GM19239 (cell line): ENCODE results near the gene COPG1.

Source experiments
- DNase-seq: peaks from one replicate; pipeline ENCODE4 v3.0.0; 2011; ENCODE audit warnings: low spot score; ENCODE audit not compliant: insufficient read length
- FAIRE-seq: peaks from 2 replicates; lab custom pipeline; 2011; peaks lifted over from hg19 to GRCh38; lab: Jason Lieb, UNC

Gene COPG1

DNA sequence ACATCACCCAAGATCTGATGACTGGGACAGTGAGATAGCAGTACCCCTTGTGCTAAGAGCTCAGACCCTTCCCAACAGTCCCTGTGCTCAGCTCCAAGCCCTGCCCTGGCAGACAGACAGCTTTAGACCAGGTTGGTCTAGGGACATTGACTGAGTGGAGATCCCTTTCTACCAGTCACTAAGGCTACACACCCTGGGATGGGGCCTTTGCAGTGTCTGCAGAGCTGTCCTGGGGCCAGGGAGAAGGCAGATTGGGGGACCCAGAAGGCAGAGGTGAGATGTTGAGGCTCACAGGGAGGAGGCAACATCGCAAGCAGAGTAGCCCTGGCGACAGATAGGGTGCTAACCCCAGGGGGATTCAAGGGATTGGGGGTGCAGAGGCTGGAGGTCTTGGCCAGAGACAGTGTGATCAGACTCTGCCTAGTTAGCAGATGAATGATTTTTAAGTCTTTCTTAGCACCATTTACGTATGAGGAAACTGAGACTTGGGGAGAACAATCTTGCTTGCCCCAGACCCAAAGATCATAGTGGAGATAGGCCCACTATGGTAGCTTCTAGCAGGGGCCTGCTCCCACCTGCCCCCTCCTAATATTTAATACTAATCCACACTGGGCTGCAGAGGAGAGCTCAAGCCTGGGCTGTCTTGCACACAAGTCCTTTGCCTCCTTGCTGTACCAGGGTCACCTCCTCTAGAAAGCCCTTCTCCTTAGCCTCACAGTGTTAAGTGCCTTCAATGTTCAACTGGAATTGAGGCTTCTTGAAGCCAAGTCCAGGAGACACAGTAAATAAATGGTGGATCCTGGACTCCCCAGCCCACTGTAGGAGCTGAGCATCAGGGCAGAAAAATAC lies 61.9 kb downstream of the COPG1 start:
- FAIRE-seq (no peak), DNase-seq (no peak)

DNA sequence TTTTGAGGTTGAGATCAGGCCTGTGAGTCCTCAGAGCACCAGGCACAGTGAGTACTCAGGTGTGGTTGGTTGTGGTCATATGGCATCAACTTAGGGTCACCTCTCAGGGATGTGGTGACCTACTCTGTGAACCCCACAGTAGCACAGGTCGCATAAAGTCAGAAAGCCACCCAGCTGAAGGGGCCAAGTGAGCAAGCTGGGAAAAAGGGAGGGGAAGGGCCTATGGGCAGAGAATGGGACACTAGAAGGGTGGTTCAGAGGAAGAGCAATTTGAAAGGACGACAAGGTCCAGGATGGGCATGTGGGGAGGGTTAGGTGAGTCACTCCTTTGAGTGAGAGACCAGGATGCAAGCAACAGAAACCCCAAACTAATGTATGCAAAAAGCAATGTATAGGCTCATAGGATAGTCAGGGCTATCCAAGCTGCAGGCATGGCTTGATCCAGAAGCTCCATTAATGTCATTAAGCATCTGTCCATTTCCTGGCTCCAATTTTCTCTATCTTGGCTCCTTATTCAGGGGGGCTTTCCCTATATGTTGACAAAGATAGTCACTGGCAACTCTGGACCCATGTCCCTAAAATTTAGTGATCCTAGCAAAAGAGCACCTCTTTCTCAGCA lies 62.7 kb downstream of the COPG1 start:
- FAIRE-seq (no peak), DNase-seq (no peak)

DNA sequence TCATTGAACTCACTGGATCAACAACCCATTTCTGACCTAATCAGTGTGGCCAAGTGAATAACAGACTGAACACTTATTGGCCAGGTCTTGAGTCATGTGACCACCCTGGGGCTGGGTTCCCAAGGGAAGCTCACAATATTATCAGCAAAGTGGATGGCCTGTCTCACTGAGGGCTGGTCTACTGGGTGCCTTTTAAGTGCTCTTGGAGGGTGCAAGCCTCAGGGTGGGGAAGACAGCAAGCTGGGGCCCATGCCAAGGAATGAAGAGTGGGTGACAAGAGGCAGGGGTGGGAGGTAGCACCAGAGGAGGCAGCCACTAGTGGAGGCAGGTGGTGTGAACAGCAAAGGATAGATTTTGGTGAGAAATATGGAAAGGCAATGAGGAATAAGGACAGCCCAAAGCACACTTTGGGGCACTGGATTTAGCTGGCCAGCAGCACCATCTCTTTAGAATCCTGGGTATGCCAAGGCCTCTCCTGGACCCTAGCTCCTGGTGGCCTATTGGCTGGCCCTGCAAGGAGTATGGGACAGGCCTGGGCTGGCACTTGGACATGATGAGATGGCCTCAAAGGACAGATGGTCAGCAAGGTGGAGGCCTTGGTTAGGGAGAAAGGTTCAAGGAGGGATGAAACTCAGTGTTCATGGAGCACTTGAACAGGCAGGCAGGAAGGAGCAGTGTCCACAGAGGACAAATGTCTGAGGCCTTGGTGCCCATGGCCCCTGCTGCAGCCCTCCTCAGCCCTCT lies 63.4 kb downstream of the COPG1 start:
- no peak for DNase-seq

DNA sequence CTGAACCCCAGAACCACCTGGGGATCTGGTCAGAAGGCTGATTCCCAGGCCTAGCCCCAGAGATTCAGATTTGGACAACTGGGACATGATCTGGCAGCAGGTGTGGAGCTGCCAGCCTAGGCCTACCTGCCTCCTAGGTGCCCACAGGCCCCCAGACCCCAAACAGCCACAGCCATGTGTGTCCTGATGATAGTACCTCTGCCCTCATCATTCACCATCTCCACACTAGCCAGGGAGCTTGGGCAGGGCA lies 63.9 kb downstream of the COPG1 start:
- FAIRE-seq (no peak), DNase-seq (no peak)

More for the DNA sequence above, 63.4 kb downstream of the COPG1 start:
- no peak for FAIRE-seq

DNA sequence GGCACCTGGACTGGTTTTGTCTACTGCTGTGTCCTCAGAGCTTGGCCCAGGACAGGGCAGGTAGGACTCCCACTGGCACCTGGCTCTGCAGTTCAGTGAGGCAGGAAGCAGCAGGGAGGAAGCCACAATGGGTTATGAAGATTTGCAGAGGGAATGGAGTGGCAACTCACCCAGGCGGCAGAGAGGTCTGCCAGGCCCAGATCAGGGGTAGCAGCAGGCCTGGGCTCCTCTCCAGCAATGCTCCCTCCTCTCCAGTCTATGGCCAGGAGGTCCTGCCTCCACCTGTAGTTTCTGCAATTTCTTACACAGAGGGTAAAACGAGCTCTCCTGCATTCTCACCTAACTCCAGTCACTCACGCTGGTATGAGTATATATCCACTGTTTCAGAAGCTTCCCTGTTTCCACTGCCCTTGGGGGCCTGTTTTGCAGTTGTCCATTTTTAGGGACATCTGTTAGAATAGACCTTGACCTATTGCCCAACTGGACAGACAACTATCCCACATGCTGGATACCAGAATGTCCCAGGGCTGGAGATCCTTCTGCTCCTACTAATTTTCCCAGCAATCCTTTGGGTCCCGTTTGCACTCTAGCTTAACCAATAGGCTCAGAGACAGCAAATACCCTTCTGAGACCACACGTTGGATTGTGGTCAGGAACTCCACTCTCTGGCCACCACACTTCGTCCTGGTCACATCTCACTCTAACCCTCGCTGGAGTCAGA lies 64.4 kb downstream of the COPG1 start:
- no peak for DNase-seq
- FAIRE-seq = no peak

DNA sequence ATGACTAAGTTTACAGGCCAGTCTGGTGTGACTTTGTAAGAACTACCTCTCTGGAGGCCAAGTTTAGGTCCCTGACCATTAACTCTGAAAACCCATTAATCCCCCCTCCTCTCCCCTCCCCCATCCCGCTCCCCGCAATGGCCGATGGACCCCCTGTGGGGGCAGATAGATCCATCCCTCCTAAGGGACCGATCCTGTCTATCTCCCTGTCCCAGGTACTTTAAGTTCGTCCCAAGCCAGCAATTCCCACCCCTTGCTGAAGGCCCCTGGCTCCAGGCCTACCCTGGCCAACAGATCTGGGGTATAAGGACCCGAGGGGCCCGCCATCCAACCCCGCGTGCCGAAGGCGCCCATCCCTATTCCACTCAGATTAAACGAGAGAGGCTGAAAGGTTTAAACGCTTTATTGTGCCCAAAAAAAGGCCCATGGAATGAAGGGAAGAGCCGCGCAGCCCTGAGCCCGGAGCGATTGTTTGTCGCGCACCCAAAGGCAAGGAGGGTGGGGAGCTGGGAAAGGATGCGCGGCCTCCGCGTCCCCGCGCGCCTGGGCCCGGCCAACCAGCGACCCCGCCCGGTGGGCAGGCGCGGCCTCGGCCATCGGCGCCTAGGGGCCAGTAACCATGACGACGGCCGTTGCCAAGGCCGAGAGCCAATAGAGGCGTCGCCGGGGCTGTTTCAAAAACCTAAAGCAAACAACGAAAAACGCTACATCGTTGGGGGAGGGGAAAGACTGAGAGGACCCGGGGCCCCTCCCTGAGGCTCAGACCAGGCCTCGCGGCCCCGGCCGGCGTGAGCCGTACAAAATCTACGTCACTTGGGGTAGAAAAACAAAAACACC lies 65.2 kb downstream of the COPG1 start:
- peak; percentile 67 for FAIRE-seq
- peak; percentile 64 for DNase-seq

DNA sequence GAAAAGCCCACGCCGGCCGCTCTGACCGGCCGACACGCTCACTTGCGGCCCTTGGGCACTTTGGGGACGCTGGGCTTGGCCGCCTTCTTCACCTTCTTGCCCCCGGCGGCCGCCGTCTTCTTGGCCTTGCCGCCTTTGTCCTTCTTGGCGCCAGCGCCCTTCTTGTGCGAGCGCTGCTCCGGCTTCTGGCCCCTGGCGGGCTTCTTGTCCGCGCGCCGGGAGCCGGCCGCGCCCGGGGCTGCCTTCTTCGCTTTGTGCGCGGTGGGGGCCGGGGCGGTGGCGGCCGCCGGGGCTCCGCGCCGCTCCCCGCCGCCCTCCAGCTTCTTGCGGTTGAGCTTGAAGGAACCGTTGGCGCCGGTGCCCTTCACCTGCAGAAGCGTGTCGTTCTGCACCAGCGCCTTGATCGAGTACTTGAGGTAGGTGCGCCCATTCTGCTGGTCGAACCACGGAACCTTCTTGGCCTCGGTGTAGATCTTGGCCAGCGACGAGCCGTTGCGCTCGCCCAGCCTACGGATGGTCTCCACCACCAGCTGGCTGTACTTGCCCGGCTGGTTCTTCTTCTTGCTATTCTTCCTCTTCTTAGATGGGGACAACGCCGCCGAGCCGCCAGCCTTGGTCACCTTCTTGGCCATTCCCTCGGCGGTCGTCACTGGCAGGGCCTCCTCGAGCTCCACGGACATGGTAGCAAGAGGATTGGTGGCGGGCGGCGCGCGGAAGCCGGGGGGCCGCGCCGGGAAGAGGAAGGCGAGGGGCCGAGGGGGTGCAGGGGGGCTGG lies 66.0 kb downstream of the COPG1 start:
- peak; percentile 66 for FAIRE-seq

DNA sequence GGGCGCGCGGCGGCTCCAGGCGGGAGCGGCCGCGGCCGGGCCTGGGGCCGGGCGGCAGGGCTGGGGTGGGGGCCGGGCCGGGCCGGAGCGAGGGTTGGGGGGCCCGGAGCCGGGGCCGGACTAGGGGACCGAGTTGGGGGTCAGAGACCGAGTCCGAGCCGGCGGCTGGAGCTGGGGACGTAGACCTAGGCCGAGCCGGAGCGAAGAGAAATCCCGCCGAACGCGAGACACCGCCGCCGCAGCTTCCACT lies 66.5 kb downstream of the COPG1 start:
- DNase-seq (no peak), FAIRE-seq (no peak)

More for the DNA sequence above, 66.0 kb downstream of the COPG1 start:
- no peak for DNase-seq

DNA sequence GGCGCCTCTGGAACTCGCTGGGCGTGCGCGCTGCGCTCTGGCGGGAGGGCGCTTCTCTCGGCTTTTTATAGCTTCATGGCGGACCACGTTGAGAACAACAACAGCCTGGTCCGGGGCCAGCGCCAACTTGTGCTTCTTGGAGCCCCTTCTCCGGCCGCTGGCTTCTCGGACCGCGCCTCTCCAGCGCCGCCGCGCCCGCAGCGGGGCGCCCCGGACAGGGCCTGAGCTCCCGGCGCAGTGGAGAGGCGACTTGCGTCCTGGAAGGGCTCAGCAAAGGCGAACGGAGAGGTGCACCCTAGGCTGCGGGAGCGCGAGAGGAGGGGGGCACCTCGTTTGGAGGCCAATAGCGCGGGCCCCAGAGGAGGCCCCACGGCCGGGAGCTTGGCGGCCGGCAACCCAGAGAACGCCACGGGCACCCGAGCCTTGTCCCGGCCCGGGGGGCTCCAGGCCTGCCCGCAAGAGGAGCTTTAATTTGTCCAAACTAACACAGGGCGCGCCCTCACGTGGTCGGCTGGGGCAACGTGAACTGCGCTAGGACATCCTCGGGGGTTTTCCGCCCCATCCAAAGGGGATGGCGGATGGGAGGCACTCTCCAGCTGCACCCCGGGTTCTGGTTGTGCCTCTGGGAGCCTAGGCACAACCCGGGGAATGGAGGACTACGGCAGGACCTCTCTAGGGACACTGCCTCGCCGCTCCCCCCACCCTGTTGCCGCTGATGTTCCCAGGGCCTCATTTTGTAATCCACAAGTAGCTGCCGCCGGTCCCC lies 67.0 kb downstream of the COPG1 start:
- DNase-seq (peak; percentile 81), FAIRE-seq (peak; percentile 73)

DNA sequence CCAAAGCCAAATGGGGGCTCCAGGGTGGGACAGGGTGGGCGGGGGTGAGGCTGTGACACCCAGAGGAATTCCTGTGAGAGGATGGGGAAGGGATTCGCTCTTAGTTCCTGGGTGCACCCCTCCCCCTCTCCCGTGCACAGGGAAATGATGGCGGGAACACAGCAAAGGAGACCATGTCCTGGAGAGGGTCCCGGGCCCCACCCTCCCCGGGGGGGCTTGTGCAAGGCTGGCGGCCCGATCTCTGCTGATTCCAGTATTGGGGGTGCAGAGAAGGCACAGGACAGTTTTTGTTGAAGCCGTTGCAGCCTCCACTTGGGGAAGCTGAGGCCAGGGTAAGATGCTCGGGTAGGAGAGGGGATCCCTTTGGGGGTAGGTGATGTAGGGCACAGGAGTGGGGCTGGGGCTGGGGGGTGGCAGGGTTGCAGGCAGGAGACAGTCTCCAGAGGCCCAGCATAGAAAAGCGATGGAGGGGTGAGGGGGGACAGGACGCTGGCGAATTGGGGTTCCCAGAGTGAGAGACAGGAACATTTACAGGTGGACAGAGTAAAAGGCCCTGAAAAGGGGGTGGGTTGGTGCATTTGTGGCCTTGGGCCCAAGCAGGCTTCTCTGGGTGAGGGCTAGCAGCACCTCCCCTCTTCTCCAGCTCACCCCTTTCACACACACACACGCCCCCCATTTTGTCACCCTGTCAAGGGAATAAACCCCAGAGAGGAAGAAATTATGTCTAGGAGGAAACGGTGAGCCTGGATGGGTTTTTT lies 67.8 kb downstream of the COPG1 start:
- DNase-seq (no peak), FAIRE-seq (no peak)

DNA sequence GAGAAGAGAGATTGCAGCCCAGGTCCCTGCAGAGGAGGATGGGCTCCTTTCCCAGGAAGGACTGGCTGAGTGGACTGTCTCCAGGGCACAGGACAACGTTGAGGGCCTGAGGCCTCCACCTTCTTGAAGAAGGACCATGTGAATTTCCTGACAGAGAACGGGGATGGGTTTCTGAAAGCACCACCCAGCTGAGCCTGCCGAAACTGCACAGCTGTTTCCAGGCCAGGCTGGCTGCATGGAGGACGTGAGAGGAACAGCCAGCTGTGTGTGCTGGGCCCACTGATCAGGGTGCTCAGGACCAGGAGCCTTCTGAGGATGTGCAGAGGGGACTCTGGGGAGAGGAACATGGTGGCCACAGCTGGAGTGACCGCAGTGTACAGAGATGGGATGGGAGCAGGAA lies 68.4 kb downstream of the COPG1 start:
- no peak for DNase-seq
- peak; percentile 72 for FAIRE-seq

DNA sequence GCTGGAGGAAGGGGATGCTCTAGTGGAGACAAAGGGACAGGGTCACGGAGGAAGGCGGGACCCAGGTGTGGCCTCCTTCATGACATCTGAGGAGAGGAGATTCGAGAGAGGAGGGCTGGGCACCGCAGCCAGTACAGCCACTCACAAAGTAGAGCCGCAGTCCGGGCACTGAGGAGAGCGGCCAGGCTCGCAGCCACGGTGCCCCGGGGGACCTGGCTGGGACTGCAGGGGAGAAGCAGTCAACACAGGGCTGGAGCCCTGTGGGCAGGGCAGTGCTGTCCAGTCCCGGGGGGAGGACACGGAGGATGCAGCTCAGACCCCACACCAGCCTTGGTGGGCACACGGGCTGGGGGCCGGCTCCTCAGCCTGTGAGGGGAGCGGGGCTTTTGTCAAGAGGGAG lies 69.5 kb downstream of the COPG1 start:
- FAIRE-seq = no peak
- no peak for DNase-seq

DNA sequence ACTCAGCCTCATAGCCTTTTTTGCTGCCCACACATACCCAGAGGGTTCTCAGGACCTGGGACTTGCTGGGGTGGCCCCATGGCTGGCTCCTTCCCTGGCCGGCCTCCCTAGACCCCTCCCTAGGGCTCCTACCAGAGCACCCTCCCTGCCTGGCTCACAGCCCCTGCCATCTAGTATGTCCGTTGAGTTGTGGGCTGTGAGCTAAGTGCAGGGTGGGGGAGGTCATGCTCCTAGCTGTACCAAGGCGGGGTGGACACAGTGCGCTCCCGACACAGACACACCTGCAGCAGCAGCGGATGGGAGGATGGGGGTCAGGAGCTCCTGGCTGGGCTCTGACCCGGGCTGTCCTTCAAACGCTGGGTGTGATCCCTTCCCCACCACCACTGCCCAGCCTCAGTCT lies 70.9 kb downstream of the COPG1 start:
- DNase-seq = no peak
- FAIRE-seq = no peak

DNA sequence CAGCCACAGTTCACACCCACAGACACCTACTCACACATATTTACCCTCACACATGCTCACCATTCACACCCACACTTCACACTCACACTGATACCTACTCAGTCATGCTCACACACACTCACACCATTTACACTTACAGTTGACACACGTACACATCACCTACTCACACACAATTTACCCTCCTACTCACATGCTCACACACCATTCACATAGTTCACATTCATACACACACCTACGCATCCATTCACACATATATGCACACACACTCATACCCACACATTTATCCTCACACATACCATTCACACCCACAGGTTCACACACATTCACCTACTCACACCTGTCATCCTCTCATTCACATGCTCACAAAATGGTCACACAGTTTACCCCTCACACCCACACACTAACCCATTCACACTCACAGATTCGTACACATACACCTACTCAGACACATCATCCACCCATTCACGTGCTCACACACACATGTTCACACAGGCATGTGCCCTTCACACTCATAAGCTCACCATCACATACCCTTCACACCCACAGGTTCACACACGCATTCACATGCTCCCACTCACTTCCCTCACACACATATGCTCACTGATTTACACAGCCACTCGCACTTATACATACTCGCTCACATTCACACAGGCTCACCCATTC lies 71.5 kb downstream of the COPG1 start:
- no peak for DNase-seq
- FAIRE-seq = no peak

DNA sequence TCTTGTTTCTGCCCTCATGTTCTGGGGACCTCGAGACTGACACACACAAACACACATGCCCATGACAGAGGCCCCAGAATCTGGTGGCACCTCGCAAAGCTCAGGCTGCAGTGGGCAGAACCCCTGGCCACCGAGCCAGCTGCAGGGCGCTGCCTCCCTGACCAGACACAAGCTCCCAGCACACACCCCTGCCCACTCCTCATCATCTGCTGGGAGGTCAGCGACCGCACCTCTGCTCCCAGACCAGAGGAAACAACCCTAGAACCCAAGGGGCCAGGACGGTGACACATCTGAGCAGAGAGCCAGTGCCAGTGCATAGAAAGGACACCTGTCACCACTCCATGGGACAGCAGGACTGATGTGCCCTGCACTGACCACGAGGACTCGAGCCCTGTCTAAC lies 72.5 kb downstream of the COPG1 start:
- no peak for FAIRE-seq
- DNase-seq = no peak

DNA sequence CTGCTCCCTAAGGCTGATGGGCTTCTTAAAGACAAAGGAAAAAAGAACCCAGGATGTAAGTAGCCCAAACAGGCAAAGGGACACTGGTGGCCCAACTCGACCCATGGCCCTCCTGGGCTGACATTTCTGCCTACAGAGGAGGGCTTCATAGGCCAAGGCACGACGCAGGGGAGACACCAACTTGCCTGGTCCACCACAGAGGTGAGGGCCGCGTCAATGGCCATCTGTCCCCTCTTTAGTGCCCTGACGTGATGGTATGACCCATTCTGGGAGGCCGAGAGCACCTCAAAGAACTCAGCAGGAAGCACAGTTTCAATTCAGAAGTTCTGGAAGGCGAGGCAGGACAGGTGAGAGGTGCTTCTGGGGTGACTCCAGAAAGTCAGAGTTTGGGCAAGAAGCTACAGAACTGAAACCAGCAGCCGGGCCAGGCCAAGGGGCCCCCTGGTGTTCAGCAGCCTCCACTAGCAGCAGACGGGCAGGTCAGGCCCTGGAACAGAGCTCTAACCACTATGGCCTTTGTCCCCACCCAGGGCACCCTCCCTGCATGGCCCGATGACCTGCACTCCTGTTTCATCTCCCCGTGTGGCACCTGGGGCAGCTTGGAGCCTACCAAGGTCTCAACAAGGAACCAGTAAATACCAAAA lies 74.4 kb downstream of the COPG1 start:
- DNase-seq (no peak), FAIRE-seq (no peak)

DNA sequence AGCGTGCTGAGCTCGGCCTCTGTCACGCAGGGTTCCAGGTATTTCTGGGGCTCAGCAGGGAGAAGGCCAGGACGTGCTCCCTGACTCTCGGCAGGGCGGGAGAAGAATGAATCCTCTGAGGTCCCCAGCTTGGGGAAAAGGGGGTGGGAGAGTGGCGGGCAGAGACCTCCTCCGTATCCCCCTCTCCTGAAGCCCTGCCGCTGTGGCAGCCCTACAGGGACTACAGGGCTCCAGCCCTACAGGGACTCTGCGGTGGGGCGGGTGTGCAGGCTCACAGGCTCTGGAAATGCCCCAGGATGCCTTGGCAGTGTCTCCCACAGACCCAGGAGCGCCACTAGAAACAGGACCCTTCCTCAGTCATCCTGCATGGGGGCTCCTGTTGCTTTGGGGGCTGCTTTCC lies 75.4 kb downstream of the COPG1 start:
- FAIRE-seq = no peak
- DNase-seq = no peak
